Midbrain (tissue), 1 donor: ENCODE measurements around the gene SOX13.

Source experiments
- DNase-seq: peaks from one replicate; lab custom pipeline; 2025; lab: John Stamatoyannopoulos, UW

SOX13 gene

DNA sequence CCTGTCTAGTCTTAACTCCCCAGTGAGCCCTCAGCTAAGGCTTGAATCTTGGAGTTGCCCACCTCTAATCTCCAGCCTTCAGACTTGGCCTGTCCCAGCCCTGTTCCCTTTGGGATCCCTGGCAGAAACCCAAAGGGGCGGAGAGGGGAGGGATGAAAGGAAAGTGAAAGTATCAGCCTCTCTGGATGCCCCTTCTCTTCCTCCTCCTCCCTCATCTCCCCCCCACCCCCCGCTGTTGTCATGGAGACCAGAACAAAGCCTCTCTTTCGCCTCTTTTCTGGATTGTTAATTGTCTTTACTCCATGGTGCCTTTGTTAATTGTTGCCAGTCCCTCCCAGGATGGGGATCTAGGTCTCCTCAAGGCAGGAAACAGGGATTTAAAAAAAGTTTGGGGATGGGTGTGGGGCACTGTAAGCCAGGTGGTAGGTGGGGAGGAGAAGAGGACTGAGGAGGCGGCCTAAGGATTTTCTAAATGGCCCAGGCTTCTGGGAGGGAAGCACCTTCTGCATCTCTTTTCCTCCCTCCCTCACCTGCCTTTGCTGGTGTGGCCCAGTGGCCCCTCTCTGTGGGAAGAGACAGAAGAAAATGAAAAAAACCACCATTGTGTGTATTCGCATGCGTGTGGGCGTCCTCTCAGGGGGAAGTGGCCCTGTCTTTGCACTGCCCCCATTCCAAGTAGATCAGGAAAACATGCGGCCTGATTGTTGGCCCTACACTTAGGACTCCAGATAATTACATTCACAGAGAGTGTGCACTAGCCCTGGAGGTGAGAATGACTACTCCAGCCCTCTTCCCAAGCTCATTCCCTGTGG lies 7.5 kb upstream of the SOX13 start:
- peak; percentile 87 for DNase-seq

DNA sequence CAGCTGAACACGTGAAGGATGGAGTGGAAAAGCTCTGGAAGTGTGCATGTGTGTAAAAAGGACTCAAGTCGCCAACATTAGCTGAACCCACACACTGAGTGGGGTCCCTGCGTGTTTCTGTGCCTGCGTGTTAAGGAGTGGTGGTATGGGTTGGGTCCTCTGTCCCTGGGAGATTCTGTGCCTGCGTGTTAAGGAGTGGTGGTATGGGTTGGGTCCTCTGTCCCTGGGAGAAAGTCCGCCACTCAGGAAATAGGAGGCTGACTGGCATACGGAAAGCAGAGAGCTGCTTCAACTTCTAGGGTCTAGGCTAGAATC lies 7.0 kb upstream of the SOX13 start:
- DNase-seq = no peak

DNA sequence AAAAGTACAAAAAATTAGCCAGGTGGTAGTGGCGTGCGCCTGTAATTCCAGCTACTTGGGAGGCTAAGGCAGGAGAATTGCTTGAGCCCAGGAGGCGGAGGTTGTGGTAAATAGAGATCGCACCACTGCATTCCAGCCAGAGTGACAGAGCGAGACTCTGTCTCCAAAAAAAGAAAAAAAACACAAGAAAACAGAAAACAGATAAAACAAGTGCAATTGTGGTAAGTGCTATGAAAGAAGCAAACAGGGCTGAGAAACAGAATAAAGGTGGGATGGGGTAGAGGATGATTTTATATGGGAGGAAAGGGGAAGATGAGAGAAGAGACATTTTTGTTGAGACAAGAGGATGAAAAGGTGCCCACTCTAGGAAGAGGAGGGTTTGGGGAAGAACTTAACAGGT lies 5.0 kb upstream of the SOX13 start:
- DNase-seq = no peak

DNA sequence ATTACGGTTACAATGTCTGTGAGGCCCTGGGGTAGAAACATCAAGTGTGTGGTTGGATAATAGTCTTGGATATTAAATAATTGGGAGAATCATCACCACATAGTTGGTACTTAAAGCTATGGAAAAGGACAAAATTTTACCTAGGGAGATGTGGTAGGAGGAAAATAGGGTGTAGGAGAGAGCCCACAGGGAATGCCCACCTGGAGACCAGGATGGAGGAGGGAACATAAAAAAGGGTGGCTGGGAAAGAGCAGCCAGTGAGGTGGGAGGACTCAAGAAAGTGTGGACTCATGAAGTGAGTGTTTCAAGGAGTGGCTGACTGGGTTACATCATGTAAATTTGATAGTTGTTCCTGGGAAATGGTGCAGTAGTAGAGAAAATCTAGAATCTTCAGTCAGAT lies 3.0 kb upstream of the SOX13 start:
- DNase-seq = no peak

DNA sequence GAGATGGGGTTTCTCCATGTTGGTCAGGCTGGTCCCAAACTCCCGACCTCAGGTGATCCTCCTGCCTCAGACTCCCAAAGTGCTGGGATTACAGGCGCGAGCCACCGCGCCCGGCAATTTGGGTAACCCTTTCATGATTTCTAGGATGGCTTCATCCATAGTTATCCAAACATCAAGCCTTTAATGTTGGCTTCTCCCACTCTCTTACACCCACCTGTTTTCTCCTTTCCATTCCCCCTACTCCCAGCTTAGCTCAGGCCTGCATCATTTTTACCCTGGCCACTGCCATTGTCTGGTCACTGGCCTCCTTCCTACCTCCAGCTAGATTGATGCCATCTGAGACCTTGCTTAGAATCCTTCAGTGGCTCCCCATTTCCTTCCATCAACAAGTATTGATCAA lies 2.0 kb upstream of the SOX13 start:
- DNase-seq = no peak

DNA sequence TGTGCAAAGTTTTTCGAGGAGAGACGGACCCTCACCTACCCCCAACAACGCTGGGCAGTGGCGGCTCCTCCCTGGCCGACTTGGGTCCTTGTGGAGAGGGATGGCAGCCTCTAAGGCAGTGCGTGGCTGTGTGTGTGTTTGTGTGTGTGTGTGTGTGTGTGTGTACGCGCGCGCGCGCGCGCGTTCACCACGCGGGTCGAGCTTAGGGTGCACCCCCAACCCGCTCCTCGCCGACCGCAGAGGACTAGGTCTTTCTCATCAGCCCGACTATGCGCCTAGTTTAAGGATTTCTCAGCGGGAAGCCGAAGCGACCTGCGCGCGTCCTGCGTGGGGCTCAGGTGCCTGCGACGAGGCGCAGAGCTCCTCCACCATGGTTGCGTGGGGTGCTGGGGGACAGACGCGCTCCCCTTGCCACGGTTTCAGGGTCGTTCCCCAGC lies 940 bp downstream of the SOX13 start:
- peak; percentile 49 for DNase-seq

DNA sequence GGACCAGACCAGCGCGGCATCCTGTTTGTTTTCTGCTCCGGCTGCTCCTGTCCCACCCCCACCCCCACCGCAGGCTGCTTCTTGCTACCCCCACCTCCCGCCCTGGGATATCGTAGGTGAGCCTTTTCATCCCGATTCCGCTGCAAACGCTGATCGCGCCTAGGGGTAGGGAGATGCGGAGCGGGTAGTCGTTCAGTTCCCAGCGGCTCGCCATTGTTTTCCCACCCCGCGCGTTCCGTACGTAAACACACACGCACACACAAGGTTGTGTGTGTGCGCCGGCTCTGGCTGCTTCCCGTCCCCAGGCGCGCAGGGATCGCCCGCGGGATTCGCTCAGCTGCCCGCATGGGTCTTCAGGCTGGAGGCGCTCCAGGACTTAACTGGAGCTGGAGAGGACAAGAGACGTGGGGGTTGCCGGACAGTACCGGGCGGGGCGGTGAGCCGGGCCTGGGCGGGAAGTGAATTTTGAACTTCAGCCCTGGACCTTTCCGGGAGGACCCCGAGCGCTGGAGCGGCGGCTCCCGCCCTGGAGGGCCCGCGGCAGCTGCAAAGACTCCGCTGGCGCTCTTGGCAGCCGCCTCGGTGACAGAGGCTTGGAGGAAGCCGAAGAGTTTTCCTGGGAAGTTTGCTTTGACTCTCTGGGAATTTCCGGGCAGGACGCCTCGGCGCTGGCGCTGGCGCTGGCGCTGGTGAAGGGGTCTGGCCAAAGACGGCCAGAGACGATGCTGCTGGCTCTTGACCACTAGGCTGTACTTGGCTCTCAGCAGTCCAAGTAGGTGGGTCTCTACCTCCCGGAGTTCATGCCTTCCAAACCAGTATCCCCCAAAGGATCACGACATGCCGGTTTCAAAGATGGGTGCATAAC lies 1.6 kb downstream of the SOX13 start:
- DNase-seq = peak; percentile 67

DNA sequence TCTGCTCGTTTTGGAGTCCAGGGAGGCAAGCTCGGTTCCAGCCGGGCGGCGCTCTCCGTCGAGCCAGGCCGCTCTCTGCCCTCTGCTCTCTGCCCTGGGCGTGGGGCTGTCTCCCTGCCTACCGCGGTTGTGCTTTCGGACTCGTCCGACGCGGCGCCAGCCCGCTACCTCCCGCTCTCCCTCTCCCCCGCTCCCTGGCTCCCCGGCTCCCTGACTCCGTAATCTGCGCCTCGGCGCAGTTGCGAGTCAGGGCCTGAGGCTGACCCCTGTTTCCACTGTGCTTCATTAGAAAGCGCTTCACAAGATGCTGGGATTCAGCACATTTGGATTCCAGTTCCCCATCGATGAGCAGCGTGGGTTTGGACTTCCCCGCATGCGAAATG lies 2.2 kb downstream of the SOX13 start:
- DNase-seq = no peak

DNA sequence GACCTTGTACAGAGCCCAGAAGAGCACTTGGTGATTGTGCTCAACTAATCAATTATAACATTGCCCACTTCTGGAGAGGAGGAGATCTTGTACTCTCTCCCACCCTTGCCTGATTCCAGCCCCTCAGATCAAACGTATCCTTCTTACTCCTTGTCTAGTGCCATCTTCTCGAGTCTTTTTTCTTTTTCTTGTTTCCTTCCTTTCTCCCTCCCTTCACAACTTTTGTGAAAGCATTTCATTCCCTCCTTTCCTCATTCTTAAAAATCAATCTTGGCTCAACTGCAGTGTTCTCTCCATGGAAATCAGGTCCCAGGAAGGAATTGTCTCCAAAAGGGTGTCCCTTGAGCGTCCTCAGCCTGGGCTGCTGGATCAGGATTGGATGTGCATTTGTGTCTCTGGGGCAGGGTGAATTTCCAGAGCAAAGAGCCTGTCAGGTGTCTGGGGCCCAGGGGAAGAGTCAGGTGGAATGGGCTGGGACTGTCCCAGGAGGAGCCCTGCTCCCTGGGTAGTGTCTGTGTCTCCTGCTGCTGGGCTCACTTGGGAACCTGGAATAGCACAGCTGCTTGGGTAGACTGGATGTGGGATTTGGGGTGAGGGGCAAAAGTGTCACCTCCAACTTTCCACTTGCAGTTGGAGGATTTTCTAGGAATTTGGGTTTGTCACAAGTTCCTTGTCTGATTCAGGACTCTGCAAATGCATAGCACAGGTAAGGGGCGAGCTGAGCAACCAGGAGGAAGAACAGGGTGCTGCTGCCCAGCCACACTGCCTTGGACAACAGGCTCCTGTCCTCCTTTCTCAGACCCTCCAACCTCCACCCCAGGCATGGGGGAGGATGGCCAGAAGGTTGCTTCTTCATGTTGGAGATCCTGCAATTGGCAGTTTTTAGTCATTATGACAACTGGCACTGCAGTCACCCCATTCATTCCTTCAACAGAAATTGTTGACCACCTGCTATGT lies 3.3 kb downstream of the SOX13 start:
- no peak for DNase-seq

DNA sequence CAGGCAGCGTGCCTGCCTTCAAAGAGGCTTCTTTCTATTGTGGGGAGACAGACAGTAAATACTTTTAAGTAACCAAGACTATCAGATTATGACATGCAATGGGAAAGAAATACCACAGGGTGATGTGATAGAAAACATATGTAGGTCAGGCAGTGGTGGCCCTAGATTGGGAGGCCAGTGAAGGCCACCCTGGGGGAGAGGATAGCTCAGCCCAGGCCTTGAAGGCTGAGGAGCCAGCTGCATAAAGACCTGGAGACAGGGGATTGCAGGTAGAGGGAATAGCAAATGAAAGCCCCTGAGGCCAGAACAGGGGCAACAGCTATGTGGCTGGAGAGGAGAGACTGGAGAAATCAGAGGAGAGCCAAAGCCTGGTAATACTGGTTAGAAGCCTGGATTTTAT lies 4.0 kb downstream of the SOX13 start:
- no peak for DNase-seq

DNA sequence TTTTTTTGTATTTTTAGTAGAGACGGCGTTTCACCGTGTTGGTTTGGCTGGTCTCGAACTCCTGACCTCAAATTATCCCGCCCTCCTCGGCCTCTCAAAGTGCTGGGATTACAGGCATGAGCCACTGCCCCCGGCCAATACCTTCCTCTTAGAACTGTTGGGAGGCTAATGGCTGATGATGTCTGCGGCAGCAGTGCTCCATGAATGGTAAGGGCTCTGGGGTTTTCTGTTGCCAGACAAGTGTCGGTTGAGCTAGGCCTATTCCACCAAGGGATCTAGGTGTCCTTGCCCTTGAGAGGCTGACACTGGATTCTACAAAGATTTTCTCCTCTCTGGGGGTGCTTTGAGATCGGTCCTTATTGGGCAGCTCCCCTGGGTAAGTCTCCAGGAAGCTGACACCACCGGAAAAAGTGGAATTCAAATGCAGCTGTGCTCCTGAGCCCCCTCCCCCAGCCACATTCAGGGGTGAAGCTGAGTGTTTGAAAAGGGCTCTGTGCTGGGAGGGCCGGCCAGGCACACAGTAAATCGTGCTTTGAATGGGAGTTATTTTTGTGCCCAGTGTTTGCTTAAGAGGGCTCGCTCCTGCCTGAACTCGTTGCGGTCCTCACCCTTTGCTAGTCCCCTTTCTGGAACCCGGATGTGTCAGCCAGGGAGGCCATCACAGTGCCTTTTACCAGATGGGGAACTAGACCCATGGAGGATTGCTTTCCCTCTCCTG lies 5.2 kb downstream of the SOX13 start:
- DNase-seq = peak; percentile 62

DNA sequence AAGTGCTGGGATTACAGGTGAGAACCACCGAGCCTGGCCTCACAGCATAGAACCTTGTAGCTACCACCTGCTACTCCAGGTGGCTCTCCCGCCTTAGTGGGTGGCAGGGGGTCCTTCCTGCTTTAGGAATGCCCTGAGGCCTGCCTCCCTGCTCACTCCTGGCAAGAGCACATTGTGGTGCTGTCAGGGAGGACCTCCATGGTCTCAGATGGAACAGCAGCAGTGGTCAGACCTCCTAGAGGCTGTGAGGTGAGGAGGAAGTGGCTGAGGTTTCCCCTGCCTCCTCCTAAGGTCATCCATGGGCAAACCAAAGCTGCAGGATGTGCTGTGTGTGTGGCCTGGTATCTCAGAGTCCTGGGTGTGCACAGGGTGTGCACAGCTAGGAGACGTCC lies 6.7 kb downstream of the SOX13 start:
- DNase-seq = no peak

DNA sequence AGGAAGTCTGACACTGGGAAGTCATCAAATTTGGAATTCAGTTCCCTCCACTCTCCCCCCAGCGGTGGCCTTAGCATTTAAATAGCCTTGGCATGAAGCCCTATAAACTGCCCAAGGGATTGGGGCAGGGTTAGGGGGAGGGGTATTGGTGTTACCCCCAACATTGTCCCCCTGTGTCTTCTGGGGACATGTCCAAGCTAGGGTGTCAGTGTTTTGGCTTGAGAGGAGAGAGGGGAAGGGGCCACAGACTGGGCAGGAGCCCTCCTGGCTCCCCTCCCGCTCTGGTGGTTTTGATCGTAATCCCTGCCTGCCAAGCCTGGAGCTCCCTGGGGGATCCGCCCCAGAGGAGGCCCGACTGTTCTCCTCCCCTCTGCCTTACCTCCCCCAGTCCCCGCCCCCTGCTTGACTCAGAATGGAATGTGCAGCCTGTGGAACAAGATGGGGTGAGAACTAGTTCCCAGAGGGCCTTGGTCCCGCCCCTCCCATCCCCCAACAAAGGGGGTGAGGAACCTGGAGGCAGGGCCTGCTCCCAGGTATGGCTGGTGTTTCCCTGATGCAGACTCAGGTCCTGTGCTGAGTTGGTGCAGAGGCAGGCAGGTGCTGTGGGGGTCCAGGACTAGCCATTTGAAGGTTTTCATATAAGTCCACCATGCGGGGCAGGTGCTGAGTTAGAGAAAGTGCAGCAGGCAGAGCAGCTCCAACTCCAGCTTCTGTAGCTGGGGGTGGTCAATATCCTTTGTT lies 7.4 kb downstream of the SOX13 start:
- DNase-seq = peak; percentile 47

DNA sequence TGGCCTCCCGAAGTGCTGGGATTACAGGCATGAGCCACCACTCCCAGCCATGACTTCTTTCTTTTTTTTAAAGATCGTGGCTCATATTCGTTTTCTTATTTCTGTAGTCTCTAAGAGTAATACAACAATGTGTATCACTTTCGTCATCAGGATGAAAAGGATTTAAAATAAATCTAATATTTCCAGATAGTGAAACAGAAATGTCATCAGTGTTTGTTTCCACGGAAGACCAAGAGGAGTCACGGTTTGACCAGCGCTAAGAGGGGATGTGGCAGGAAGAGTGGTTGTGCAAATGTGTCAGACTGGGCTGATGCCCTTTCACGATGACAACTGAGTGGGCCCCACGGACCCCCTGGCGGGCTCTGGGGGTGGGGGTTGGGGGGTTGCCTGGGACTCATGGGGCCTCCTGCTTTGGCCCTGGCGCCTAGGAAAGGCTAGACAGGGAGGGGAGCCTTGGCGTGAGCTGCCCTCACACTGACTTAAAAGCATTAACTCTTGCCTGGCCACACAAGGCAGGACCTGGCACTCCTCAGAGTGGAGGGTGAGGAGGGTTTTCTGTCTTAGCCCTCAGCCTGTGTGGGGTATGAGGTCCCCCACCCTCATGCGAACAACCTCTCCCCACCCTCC lies 8.4 kb downstream of the SOX13 start:
- DNase-seq = no peak

DNA sequence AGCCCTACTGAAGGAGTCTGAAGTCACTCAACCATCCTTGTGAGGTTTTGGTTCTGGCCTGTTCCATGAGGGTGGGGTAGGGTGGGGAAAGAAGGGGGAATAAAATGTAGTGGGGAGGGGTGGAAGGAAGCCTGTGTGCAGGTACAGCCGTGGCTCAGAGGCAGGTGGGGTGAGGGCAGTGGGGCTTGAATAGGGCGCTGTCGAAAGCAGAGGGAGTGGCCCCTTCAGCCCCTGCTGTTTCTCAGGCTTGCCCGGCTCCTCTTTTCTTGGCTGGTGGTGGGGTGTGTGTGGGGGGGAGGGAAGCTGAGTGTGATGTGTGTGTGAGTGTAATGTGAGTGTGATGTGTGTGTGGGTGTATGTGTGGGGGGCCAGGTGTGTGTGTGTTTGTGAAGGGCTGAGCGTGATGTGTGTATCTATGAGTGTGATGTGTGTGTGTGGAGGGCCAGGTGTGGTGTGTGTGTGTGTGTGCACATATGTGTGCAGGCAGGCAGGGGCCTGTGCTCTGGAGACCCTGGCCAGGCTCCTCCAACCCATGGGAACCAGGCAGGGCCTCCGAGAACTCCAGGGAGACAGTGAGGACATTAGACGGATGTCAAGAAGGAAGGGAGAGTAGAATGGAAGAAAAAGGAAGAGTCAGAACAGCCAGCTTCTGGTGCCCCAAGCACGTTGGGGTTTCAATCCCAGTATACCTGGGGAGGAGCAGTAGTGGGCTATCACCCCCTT lies 9.0 kb downstream of the SOX13 start:
- no peak for DNase-seq

DNA sequence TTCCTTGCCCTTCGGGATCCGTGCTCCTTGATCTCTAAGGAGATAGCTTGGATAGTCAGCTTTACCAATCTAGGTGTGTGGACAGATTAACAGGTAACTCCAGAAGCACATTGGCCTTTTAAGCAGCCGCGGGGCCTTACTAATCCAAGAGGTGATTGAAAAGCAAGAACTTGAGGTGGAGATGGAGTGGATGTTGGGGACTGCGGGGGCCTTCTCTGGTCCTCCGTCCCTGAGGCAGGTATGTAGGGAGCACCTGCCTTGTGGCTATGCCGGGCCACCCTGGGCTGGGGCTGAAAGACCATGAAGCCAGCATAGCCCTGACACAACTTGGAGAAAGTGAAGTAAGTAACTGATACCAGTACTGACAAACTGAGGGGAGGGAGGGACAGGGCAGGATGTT lies 10.6 kb downstream of the SOX13 start:
- no peak for DNase-seq

DNA sequence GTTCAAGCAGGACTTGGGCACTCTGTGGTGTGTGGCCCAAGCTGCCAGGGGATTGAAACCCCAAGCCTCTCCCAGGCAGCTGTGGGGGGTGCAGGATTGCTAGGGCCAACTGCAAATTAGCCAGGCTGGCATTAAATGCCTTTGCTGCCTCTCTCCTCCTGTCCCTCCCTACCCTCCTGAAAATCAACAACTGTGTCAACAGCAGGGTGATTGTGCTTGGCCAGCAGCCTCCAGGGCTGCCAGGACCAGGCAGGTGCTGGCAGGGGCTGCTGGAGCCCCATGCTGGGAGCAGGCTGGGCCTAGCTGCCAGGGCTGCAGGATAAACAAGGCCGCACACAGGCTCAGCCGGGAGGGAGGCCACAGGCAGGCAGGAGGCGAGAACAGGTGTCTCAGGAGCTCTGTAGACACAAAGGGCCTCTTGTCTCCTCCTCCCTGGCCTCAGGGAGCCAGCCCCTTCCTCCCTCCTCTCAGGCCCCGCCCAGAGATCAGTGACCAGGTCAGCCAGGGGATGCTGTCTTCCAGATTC lies 11.4 kb downstream of the SOX13 start:
- DNase-seq = peak; percentile 60

DNA sequence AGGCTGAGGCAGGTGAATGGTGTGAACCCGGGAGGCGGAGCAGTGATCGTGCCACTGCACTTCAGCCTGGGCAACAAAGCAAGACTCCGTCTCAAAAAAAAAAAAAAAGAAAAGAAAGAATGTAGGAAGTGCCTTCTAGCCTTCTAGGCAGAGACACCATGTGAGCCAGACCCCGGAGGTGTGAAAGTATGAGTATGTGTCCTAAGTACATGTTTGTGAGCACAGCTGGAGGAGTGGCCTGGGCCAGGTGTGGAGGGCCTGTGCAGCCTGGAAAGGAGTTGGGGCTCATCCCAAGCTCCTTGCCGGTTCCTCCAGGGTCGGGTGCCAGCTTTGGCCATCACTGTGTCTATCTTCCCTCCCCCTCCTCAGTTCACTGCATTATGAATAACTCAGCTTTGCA lies 13.0 kb downstream of the SOX13 start:
- no peak for DNase-seq

DNA sequence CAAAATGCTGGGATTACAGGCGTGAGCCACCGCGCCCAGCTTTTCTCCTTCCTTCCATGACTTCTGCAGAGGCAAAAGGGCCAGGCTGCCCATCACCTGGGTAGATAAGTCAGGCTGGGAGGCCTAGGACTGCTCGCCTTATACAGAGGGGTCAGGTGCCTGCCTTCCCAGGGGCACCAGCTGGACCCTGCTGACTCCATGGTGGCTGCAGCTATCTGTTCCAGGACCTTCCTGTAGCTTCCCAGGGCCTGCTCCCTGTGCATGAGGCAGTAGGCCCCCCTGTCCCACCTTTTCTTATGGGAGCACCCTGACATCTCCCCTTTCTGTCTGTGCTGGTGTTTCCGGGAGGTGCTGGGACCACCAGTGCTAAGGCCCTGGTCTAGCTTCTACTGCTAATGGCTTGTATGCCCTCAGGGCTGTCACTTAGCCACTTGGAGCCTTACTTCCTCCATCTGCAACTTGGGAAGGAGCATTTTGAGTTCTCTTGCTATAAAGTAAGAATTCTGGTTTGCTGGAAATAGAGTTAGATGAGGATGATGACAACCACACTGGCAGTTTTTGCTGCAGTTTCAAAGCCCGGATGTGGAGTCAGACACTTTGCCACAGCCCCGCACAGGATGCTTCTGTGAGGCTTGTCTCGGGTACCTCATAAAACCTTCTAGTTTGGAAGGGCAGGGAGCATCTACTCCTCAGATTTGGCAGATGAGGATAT lies 14.4 kb downstream of the SOX13 start:
- DNase-seq = no peak
